Measurements from ENCODE around the gene OR7C1. TPM values are rescaled to one million over a fixed set of nuclear protein-coding genes. Genes with fewer than 3 reads are reported as not detected.

Gene OR7C1
- total and polyA plus RNA-seq, 2 of the 13 experiments (the other 11 are each of a cell fraction or from before 2014, with no cell fraction given), result not detected

- TF ChIP-seq, protein P1, sequence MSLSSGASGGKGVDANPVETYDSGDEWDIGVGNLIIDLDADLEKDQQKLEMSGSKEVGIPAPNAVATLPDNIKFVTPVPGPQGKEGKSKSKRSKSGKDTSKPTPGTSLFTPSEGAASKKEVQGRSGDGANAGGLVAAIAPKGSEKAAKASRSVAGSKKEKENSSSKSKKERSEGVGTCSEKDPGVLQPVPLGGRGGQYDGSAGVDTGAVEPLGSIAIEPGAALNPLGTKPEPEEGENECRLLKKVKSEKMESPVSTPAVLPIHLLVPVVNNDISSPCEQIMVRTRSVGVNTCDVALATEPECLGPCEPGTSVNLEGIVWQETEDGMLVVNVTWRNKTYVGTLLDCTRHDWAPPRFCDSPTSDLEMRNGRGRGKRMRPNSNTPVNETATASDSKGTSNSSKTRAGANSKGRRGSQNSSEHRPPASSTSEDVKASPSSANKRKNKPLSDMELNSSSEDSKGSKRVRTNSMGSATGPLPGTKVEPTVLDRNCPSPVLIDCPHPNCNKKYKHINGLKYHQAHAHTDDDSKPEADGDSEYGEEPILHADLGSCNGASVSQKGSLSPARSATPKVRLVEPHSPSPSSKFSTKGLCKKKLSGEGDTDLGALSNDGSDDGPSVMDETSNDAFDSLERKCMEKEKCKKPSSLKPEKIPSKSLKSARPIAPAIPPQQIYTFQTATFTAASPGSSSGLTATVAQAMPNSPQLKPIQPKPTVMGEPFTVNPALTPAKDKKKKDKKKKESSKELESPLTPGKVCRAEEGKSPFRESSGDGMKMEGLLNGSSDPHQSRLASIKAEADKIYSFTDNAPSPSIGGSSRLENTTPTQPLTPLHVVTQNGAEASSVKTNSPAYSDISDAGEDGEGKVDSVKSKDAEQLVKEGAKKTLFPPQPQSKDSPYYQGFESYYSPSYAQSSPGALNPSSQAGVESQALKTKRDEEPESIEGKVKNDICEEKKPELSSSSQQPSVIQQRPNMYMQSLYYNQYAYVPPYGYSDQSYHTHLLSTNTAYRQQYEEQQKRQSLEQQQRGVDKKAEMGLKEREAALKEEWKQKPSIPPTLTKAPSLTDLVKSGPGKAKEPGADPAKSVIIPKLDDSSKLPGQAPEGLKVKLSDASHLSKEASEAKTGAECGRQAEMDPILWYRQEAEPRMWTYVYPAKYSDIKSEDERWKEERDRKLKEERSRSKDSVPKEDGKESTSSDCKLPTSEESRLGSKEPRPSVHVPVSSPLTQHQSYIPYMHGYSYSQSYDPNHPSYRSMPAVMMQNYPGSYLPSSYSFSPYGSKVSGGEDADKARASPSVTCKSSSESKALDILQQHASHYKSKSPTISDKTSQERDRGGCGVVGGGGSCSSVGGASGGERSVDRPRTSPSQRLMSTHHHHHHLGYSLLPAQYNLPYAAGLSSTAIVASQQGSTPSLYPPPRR (CRISPR knock-in tag; IDR thresholded peaks at IDR 0.05; ENCODE audit: borderline replicate concordance), result no peak
- TF ChIP-seq ARID3A (IDR thresholded peaks at IDR 0.05; ENCODE audit: low read depth, low read length) (no peak), SATB2 (CRISPR knock-in tag; IDR thresholded peaks at IDR 0.05) (no peak), MED1 (CRISPR knock-in tag; IDR thresholded peaks at IDR 0.05) (no peak)
- TF ChIP-seq, protein P2, sequence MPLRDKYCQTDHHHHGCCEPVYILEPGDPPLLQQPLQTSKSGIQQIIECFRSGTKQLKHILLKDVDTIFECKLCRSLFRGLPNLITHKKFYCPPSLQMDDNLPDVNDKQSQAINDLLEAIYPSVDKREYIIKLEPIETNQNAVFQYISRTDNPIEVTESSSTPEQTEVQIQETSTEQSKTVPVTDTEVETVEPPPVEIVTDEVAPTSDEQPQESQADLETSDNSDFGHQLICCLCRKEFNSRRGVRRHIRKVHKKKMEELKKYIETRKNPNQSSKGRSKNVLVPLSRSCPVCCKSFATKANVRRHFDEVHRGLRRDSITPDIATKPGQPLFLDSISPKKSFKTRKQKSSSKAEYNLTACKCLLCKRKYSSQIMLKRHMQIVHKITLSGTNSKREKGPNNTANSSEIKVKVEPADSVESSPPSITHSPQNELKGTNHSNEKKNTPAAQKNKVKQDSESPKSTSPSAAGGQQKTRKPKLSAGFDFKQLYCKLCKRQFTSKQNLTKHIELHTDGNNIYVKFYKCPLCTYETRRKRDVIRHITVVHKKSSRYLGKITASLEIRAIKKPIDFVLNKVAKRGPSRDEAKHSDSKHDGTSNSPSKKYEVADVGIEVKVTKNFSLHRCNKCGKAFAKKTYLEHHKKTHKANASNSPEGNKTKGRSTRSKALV (CRISPR knock-in tag; IDR thresholded peaks at IDR 0.05), result no peak
- TF ChIP-seq, protein P3, sequence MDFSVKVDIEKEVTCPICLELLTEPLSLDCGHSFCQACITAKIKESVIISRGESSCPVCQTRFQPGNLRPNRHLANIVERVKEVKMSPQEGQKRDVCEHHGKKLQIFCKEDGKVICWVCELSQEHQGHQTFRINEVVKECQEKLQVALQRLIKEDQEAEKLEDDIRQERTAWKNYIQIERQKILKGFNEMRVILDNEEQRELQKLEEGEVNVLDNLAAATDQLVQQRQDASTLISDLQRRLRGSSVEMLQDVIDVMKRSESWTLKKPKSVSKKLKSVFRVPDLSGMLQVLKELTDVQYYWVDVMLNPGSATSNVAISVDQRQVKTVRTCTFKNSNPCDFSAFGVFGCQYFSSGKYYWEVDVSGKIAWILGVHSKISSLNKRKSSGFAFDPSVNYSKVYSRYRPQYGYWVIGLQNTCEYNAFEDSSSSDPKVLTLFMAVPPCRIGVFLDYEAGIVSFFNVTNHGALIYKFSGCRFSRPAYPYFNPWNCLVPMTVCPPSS (IDR thresholded peaks at IDR 0.05), result no peak
- TF ChIP-seq, protein P4, sequence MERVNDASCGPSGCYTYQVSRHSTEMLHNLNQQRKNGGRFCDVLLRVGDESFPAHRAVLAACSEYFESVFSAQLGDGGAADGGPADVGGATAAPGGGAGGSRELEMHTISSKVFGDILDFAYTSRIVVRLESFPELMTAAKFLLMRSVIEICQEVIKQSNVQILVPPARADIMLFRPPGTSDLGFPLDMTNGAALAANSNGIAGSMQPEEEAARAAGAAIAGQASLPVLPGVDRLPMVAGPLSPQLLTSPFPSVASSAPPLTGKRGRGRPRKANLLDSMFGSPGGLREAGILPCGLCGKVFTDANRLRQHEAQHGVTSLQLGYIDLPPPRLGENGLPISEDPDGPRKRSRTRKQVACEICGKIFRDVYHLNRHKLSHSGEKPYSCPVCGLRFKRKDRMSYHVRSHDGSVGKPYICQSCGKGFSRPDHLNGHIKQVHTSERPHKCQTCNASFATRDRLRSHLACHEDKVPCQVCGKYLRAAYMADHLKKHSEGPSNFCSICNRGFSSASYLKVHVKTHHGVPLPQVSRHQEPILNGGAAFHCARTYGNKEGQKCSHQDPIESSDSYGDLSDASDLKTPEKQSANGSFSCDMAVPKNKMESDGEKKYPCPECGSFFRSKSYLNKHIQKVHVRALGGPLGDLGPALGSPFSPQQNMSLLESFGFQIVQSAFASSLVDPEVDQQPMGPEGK (CRISPR knock-in tag; IDR thresholded peaks at IDR 0.05), result no peak
- TF ChIP-seq, protein P5, sequence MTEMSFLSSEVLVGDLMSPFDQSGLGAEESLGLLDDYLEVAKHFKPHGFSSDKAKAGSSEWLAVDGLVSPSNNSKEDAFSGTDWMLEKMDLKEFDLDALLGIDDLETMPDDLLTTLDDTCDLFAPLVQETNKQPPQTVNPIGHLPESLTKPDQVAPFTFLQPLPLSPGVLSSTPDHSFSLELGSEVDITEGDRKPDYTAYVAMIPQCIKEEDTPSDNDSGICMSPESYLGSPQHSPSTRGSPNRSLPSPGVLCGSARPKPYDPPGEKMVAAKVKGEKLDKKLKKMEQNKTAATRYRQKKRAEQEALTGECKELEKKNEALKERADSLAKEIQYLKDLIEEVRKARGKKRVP (CRISPR knock-in tag; IDR thresholded peaks at IDR 0.05), result no peak
Observed at GRCh38 chr19:14758816-14759215, 76.2 kb downstream of the OR7C1 start (continued).
